Right atrium auricular region (tissue), 2 donors: ENCODE data around the gene FREM3. TPM values are rescaled to one million over a fixed set of nuclear protein-coding genes. Genes with fewer than 3 reads are reported as not detected.

Experiments
- DNase-seq: peaks from one replicate; pipeline ENCODE4 v3.0.0-alpha.2; 2019; ENCODE audit warnings: low spot score
- H3K27ac ChIP-seq, 2 donors: fragments of 200-600 bp; sonication (generic); 1 replicate in 1 of 2; 2 replicates in 1 of 2; pipeline ENCODE4 v1.5.1; 2016 to 2019
- H3K27me3 ChIP-seq, 2 donors: fragments of 200-600 bp; sonication (generic); one replicate each; pipeline versions ENCODE4 v1.5.1 to v1.6.0; 2017 to 2019
- H3K36me3 ChIP-seq: fragments of 200-600 bp; sonication (generic); one replicate; pipeline ENCODE4 v1.5.1; 2016
- H3K4me1 ChIP-seq, 2 donors: fragments of 200-600 bp; sonication (generic); one replicate each; pipeline versions ENCODE4 v1.5.1 to v1.6.0; 2017 to 2019
- H3K4me3 ChIP-seq, 2 donors: fragments of 200-600 bp; sonication (generic); 1 replicate in 1 of 2; 2 replicates in 1 of 2; pipeline ENCODE4 v1.5.1; 2017 to 2019; ENCODE audit warnings: mild to moderate bottlenecking in 1 of 2, moderate library complexity in 1 of 2
- H3K9me3 ChIP-seq, 2 donors: fragments of 200-600 bp; sonication (generic); one replicate each; pipeline ENCODE4 v1.5.1; 2019
- CTCF ChIP-seq, 2 donors: fragments of 200-600 bp; sonication (generic); IDR thresholded peaks; one replicate each; pipeline ENCODE4 v1.5.1; 2019; ENCODE audit warnings: antibody characterized with exemption in 2 of 2
- total RNA-seq, 2 donors: library from RNA; depleted of rRNA; stranded (reverse); fragments of >200 nt; gene quantifications; one replicate each; pipeline ENCODE4 v1.1.0, GENCODE V29; 2016

The FREM3 gene
- total RNA-seq, 2 donors from 2014 or later: 0.04 TPM; not detected in 1

- TF ChIP-seq CTCF (IDR thresholded peaks at IDR 0.05): no peak
- H3K4me1 ChIP-seq: no peaks in the 10 kb centered on the region
- DNase-seq: no peak
- H3K36me3 ChIP-seq: no peaks in the 10 kb centered on the region
- H3K4me3 ChIP-seq: no peak overlapping the region
- no peaks in the 10 kb centered on the region for H3K27me3 ChIP-seq
- H3K27ac ChIP-seq: no peak overlapping the region
- H3K9me3 ChIP-seq: no peaks in the 10 kb centered on the region
Observed at GRCh38 chr4:143597276-143597675, 103.2 kb downstream of the FREM3 start.

- H3K27me3 ChIP-seq: no peaks in the 10 kb centered on the region
- no peak overlapping the region for H3K27ac ChIP-seq
- H3K4me3 ChIP-seq: no peak overlapping the region
- no peaks in the 10 kb centered on the region for H3K36me3 ChIP-seq
- no peaks in the 10 kb centered on the region for H3K4me1 ChIP-seq
- no peak for DNase-seq
- no peaks in the 10 kb centered on the region for H3K9me3 ChIP-seq
- TF ChIP-seq CTCF (IDR thresholded peaks at IDR 0.05): peak in 1 of 2 donors; percentile 32
Observed at GRCh38 chr4:143587703-143588102, 112.8 kb downstream of the FREM3 start.

GRCh38 chr4:143586080-143586479 lies 114.4 kb downstream of the FREM3 start:
- Histone ChIP-seq H3K9me3 (no peaks in the 10 kb centered on the region), H3K4me3 (no peak overlapping the region), H3K27me3 (no peaks in the 10 kb centered on the region), H3K4me1 (no peaks in the 10 kb centered on the region), H3K27ac (no peak overlapping the region), H3K36me3 (no peaks in the 10 kb centered on the region)
- DNase-seq: no peak
- TF ChIP-seq CTCF (IDR thresholded peaks at IDR 0.05): no peak

GRCh38 chr4:143585548-143585947 lies 114.9 kb downstream of the FREM3 start:
- Histone ChIP-seq H3K9me3 (no peaks in the 10 kb centered on the region), H3K4me1 (no peaks in the 10 kb centered on the region), H3K4me3 (no peak overlapping the region), H3K27me3 (no peaks in the 10 kb centered on the region), H3K27ac (no peak overlapping the region), H3K36me3 (no peaks in the 10 kb centered on the region)
- no peak for TF ChIP-seq CTCF (IDR thresholded peaks at IDR 0.05)
- no peak for DNase-seq

GRCh38 chr4:143581331-143581946 lies 119.0 kb downstream of the FREM3 start:
- Histone ChIP-seq H3K4me1 (no peaks in the 10 kb centered on the region), H3K27ac (no peak overlapping the region), H3K4me3 (no peak overlapping the region), H3K9me3 (no peaks in the 10 kb centered on the region), H3K36me3 (no peaks in the 10 kb centered on the region), H3K27me3 (no peaks in the 10 kb centered on the region)
- DNase-seq: no peak
- TF ChIP-seq CTCF (IDR thresholded peaks at IDR 0.05): no peak

- H3K36me3 ChIP-seq: no peaks in the 10 kb centered on the region
- DNase-seq: no peak
- H3K27me3 ChIP-seq: no peaks in the 10 kb centered on the region
- no peak overlapping the region for H3K27ac ChIP-seq
- H3K4me3 ChIP-seq: no peak overlapping the region
- H3K4me1 ChIP-seq: no peaks in the 10 kb centered on the region
- TF ChIP-seq CTCF (IDR thresholded peaks at IDR 0.05): no peak
- no peaks in the 10 kb centered on the region for H3K9me3 ChIP-seq
Observed at GRCh38 chr4:143575331-143575730, 125.1 kb downstream of the FREM3 start.
